Hepatocyte (in vitro differentiated cells): ENCODE measurements around the gene DEPP1. TPM values are rescaled to one million over a fixed set of nuclear protein-coding genes. Genes with fewer than 3 reads are reported as not detected.
A peak's percentile ranks its signal among the peaks of the same experiment; 100 is the strongest.

Source experiments
- DNase-seq: peaks from one replicate; pipeline ENCODE4 v3.0.0-alpha.2; 2016; ENCODE audit warnings: low spot score
- H2AFZ ChIP-seq: fragments of 200-600 bp; sonication (generic); 2 replicates; pipeline ENCODE4 v1.6.0; 2016; ENCODE audit warnings: antibody characterized with exemption, mild to moderate bottlenecking
- H3K27ac ChIP-seq: fragments of 200-600 bp; sonication (generic); 2 replicates; pipeline ENCODE4 v1.5.1; 2016; ENCODE audit warnings: mild to moderate bottlenecking
- H3K27me3 ChIP-seq: fragments of 200-600 bp; sonication (generic); 2 replicates; pipeline ENCODE4 v1.6.1; 2016
- H3K36me3 ChIP-seq: fragments of 200-600 bp; sonication (generic); replicated peaks from 2 replicates; pipeline ENCODE4 v1.5.1; 2016; ENCODE audit warnings: low read depth; ENCODE audit not compliant: insufficient read depth
- H3K4me1 ChIP-seq: fragments of 200-600 bp; sonication (generic); 2 replicates; pipeline ENCODE4 v1.5.1; 2016; ENCODE audit warnings: mild to moderate bottlenecking, moderate library complexity; ENCODE audit not compliant: insufficient read depth
- H3K4me2 ChIP-seq: fragments of 200-600 bp; sonication (generic); 2 replicates; pipeline ENCODE4 v1.6.0; 2016
- H3K4me3 ChIP-seq: fragments of 200-600 bp; sonication (generic); 2 replicates; pipeline ENCODE4 v1.5.1; 2016; ENCODE audit warnings: mild to moderate bottlenecking
- H3K79me2 ChIP-seq: fragments of 200-600 bp; sonication (generic); 2 replicates; pipeline ENCODE4 v1.6.0; 2017; ENCODE audit warnings: mild to moderate bottlenecking
- H3K9me2 ChIP-seq: fragments of 200-600 bp; sonication (generic); replicated peaks from 2 replicates; pipeline ENCODE4 v1.6.0; 2017; ENCODE audit warnings: mild to moderate bottlenecking; ENCODE audit not compliant: insufficient read depth
- H3K9me3 ChIP-seq: fragments of 200-600 bp; sonication (generic); 2 replicates; pipeline ENCODE4 v1.5.1; 2016; ENCODE audit warnings: low read depth, mild to moderate bottlenecking
- H4K20me1 ChIP-seq: fragments of 200-600 bp; sonication (generic); 2 replicates; pipeline ENCODE4 v1.6.0; 2016; ENCODE audit warnings: mild to moderate bottlenecking; ENCODE audit not compliant: insufficient read depth, poor library complexity, severe bottlenecking
- EZH2 ChIP-seq: fragments of 200-600 bp; sonication (generic); IDR thresholded peaks from 2 replicates; pipeline ENCODE4 v1.6.1; 2016; ENCODE audit warnings: antibody characterized with exemption, mild to moderate bottlenecking, borderline replicate concordance
- EZH2phosphoT487 ChIP-seq: fragments of 200-600 bp; sonication (generic); IDR thresholded peaks from one replicate; pipeline ENCODE4 v1.6.1; 2018; ENCODE audit warnings: antibody characterized with exemption, mild to moderate bottlenecking, low read depth, moderate library complexity; ENCODE audit not compliant: unreplicated experiment, severe bottlenecking
- WGBS: methylation state at CpG from one replicate; pipeline ENCODE4 v1.1.6; 2016; ENCODE audit warnings: low lambda C conversion rate; ENCODE audit errors: missing lambda C conversion rate; 5-methylcytosine and 5-hydroxymethylcytosine counted together
- polyA plus RNA-seq: library from polyadenylated mRNA; unstranded; fragments of >200 nt; fragmentation: Nextera tagmentation; extraction: Ambion mirVana; gene quantifications from 2 replicates; pipeline ENCODE4 v1.2.1, GENCODE V29; 2016
- total RNA-seq: library from RNA; depleted of rRNA; stranded (reverse); fragments of >200 nt; gene quantifications from 2 replicates; pipeline ENCODE4 v1.2.3, GENCODE V29; 2014
- TF ChIP-seq, protein P1 (sequence below): fragments of 200-600 bp; sonication (generic); IDR thresholded peaks from 2 replicates; pipeline ENCODE4 v1.5.1; 2016; ENCODE audit warnings: antibody characterized with exemption, mild to moderate bottlenecking; ENCODE audit not compliant: poor library complexity

DEPP1 gene
- total and polyA plus RNA-seq, 2 experiments from 2014 or later, result 30.6 to 54.7 TPM

- H3K4me3 ChIP-seq, result no peak overlapping the region
- no peak for TF ChIP-seq EZH2phosphoT487
- TF ChIP-seq, protein P1, sequence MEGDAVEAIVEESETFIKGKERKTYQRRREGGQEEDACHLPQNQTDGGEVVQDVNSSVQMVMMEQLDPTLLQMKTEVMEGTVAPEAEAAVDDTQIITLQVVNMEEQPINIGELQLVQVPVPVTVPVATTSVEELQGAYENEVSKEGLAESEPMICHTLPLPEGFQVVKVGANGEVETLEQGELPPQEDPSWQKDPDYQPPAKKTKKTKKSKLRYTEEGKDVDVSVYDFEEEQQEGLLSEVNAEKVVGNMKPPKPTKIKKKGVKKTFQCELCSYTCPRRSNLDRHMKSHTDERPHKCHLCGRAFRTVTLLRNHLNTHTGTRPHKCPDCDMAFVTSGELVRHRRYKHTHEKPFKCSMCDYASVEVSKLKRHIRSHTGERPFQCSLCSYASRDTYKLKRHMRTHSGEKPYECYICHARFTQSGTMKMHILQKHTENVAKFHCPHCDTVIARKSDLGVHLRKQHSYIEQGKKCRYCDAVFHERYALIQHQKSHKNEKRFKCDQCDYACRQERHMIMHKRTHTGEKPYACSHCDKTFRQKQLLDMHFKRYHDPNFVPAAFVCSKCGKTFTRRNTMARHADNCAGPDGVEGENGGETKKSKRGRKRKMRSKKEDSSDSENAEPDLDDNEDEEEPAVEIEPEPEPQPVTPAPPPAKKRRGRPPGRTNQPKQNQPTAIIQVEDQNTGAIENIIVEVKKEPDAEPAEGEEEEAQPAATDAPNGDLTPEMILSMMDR, result peak; percentile 81
- TF ChIP-seq EZH2, result no peak
- no peaks in the 10 kb centered on the region for H3K79me2 ChIP-seq
- peak; percentile 92 for DNase-seq
- no peaks in the 10 kb centered on the region for H3K9me3 ChIP-seq
- H3K36me3 ChIP-seq, result no peaks in the 10 kb centered on the region
- H4K20me1 ChIP-seq, result no peaks in the 10 kb centered on the region
- H3K27me3 ChIP-seq, result no peaks in the 10 kb centered on the region
- H3K9me2 ChIP-seq, result no peaks in the 10 kb centered on the region
- H3K4me1 ChIP-seq, result no peaks in the 10 kb centered on the region
- H3K4me2 ChIP-seq, result no peak overlapping the region
- H3K27ac ChIP-seq, result no peak overlapping the region
- H2AFZ ChIP-seq, result no peak overlapping the region
- 47% methylated on average over 10 of the region's 10 CpGs for WGBS
These were observed 45.8 kb downstream of the DEPP1 start for GRCh38 chr10:44932517-44933450.

- no peak for DNase-seq
- no peaks in the 10 kb centered on the region for H3K27me3 ChIP-seq
- H3K36me3 ChIP-seq, result no peaks in the 10 kb centered on the region
- H2AFZ ChIP-seq, result no peak overlapping the region
- no peak overlapping the region for H3K4me2 ChIP-seq
- no peaks in the 10 kb centered on the region for H4K20me1 ChIP-seq
- 90% methylated on average over 10 of the region's 10 CpGs for WGBS
- TF ChIP-seq EZH2phosphoT487 (no peak), EZH2 (no peak)
- TF ChIP-seq, protein P1, result no peak
- H3K9me2 ChIP-seq, result no peaks in the 10 kb centered on the region
- H3K79me2 ChIP-seq, result no peaks in the 10 kb centered on the region
- H3K9me3 ChIP-seq, result no peaks in the 10 kb centered on the region
- no peak overlapping the region for H3K4me3 ChIP-seq
- H3K27ac ChIP-seq, result no peak overlapping the region
- H3K4me1 ChIP-seq, result no peaks in the 10 kb centered on the region
These were observed 46.7 kb downstream of the DEPP1 start for GRCh38 chr10:44931621-44932516.

DNA sequence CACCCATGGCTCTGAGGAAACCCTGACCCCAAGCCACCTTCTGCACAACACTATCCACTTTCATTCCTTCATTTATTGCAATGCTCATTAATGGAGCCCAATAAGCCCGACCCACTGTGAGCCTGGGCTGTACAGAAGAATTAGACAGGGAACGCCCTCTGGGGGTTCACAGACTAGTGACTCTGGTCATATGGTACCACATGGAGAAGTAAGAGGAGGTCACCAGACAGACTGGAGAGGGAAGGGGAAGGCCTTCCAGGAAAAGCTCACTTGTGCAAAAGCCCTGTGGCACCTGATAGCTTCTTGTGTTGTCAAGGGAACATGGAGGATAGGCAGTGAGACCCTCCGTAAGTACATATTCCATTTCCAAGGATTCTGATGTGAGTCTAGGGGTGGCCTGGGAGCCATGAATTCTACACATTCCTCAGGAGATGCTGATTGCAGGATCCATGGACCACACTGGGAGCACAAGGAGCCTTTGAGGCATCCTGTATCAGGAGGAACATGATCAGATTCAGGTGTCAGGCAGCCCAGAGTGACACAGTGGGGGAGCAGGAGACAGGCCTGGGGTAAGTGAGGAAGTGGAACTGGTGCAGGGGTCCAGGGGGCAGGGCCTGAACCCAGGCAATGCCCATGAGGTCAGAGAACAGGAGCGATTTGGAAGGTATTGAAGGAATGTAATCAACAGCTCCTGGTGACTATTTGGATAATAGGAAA, 47.5 kb downstream of the DEPP1 start:
- no peaks in the 10 kb centered on the region for H4K20me1 ChIP-seq
- no peak for TF ChIP-seq EZH2phosphoT487
- TF ChIP-seq EZH2, result no peak
- TF ChIP-seq, protein P1, result no peak
- WGBS, result 83% methylated on average over 4 of the region's 4 CpGs

More for the DNA sequence above, 47.5 kb downstream of the DEPP1 start:
- no peaks in the 10 kb centered on the region for H3K27me3 ChIP-seq
- no peaks in the 10 kb centered on the region for H3K79me2 ChIP-seq
- no peak for DNase-seq
- no peak overlapping the region for H3K4me2 ChIP-seq
- H3K4me3 ChIP-seq, result no peak overlapping the region
- H3K9me2 ChIP-seq, result no peaks in the 10 kb centered on the region
- no peaks in the 10 kb centered on the region for H3K4me1 ChIP-seq
- H3K9me3 ChIP-seq, result no peaks in the 10 kb centered on the region
- no peak overlapping the region for H3K27ac ChIP-seq
- no peaks in the 10 kb centered on the region for H3K36me3 ChIP-seq
- H2AFZ ChIP-seq, result no peak overlapping the region
